K562 (cell line): Measurements from ENCODE around the gene FYB1. TPM values are rescaled to one million over a fixed set of nuclear protein-coding genes. Genes with fewer than 3 reads are reported as not detected.

Experiments used
- AFF1 ChIP-seq, 2 experiments: fragments of 450-650 bp; IDR thresholded peaks; 2 replicates each; pipeline ENCODE4 v1.6.1; 2018; ENCODE audit warnings: mild to moderate bottlenecking in 2 of 2, low read depth in 1 of 2; ENCODE audit not compliant: partially characterized antibody in 2 of 2
- ARID1B ChIP-seq: fragments of 450-650 bp; IDR thresholded peaks from 2 replicates; pipeline ENCODE4 v1.6.1; 2016; ENCODE audit warnings: antibody characterized with exemption, mild to moderate bottlenecking, inconsistent platforms
- CHD4 ChIP-seq: fragments of 200-600 bp; sonication (generic); IDR thresholded peaks from 3 replicates; pipeline ENCODE4 v1.6.1; 2012; ENCODE audit warnings: low read depth, mild to moderate bottlenecking, mixed read lengths, low read length, inconsistent platforms; ENCODE audit not compliant: insufficient read depth, insufficient replicate concordance, poor library complexity, severe bottlenecking
- ETV6 ChIP-seq, 3 experiments: fragments of 150-350 bp in 1 of 3; sonication (generic) in 1 of 3; formaldehyde crosslinking in 1 of 3; IDR thresholded peaks; 2 replicates each; pipeline versions ENCODE4 v1.6.1 to v1.8.0; 2014 to 2022; ENCODE audit warnings: borderline replicate concordance in 2 of 3, low read depth in 2 of 3, antibody characterized with exemption in 1 of 3, low read length in 1 of 3, mild to moderate bottlenecking in 1 of 3, missing genetic modification reagents in 1 of 3
- MECOM ChIP-seq: fragments of 250-450 bp; sonication (Bioruptor Pico); IDR thresholded peaks from 2 replicates; pipeline ENCODE4 v1.8.0; 2022; ENCODE audit warnings: inconsistent platforms
- NCOA4 ChIP-seq: fragments of 450-650 bp; IDR thresholded peaks from 2 replicates; pipeline ENCODE4 v1.6.1; 2018; ENCODE audit warnings: mild to moderate bottlenecking; ENCODE audit not compliant: partially characterized antibody
- PURB ChIP-seq: sonication (generic); formaldehyde crosslinking; IDR thresholded peaks from 2 replicates; pipeline ENCODE4 v1.9.0; 2021; ENCODE audit warnings: low read depth, mild to moderate bottlenecking, missing genetic modification reagents
- RBBP5 ChIP-seq: fragments of 200-600 bp; sonication (generic); IDR thresholded peaks from 2 replicates; pipeline ENCODE4 v1.6.1; 2012; ENCODE audit warnings: borderline replicate concordance, mild to moderate bottlenecking, low read length, control low read depth, inconsistent platforms; ENCODE audit not compliant: insufficient read depth, poor library complexity, severe bottlenecking
- TEAD2 ChIP-seq: fragments of 450-650 bp; IDR thresholded peaks from 2 replicates; pipeline ENCODE4 v1.6.1; 2016; ENCODE audit warnings: missing genetic modification characterization, control low read depth, missing compliant biosample characterization
- ZBTB26 ChIP-seq: fragments of 450-650 bp; formaldehyde crosslinking; IDR thresholded peaks from 2 replicates; pipeline ENCODE4 v1.4.0; 2022; ENCODE audit warnings: missing genetic modification characterization
- ZBTB5 ChIP-seq: fragments of 450-650 bp; IDR thresholded peaks from 2 replicates; pipeline ENCODE4 v1.6.1; 2017; ENCODE audit warnings: antibody characterized with exemption
- ZNF232 ChIP-seq: sonication (generic); formaldehyde crosslinking; IDR thresholded peaks from 2 replicates; pipeline ENCODE4 v1.8.0; 2022; ENCODE audit warnings: mild to moderate bottlenecking, missing genetic modification reagents
- ZNF449 ChIP-seq: fragments of 250-450 bp; sonication (Bioruptor Pico); IDR thresholded peaks from 2 replicates; pipeline ENCODE4 v1.8.0; 2022; ENCODE audit warnings: moderate library complexity, mild to moderate bottlenecking, inconsistent platforms
- ZNF589 ChIP-seq: fragments of 200-800 bp; sonication (Bioruptor generic); IDR thresholded peaks from 2 replicates; pipeline ENCODE4 v1.6.1; 2016; ENCODE audit warnings: low read depth, missing genetic modification characterization, missing compliant biosample characterization
- ZNF655 ChIP-seq: fragments of 250-450 bp; sonication (Bioruptor Pico); IDR thresholded peaks from 2 replicates; pipeline ENCODE4 v1.5.0; 2021
- ZNF764 ChIP-seq: fragments of 250-450 bp; sonication (Bioruptor Pico); IDR thresholded peaks from 2 replicates; pipeline ENCODE4 v1.4.0; 2020; ENCODE audit warnings: low read depth, mild to moderate bottlenecking, moderate library complexity
- polyA plus RNA-seq, 8 experiments: library from polyadenylated mRNA; depleted of rRNA in 4 of 8; stranded (reverse) in 5 of 8; unstranded in 3 of 8; fragments of >200 nt; fragmentation: Nextera tagmentation in 2 of 8; fragmentation: Illumina TruSeq in 1 of 8; extraction: Ambion mirVana in 2 of 8; extraction: Trizol in 1 of 8; gene quantifications; 2 replicates each; pipeline versions ENCODE4 v1.2.1 to v1.2.3, GENCODE V29; 2011 to 2014; ENCODE audit warnings: inconsistent platforms in 1 of 8, missing spikeins in 1 of 8
- total RNA-seq, 7 experiments: library from RNA; depleted of rRNA in 6 of 7; stranded (reverse); fragments of >200 nt in 6 of 7; fragmentation: Illumina TruSeq in 2 of 7; extraction: Trizol in 2 of 7; gene quantifications; 2 replicates each; pipeline versions ENCODE4 v1.2.1 to v1.2.3, GENCODE V29; 2011 to 2021; ENCODE audit warnings: low replicate concordance in 1 of 7

Gene FYB1
- total and polyA plus RNA-seq, 9 of the 15 experiments (the other 6 are each of a cell fraction or from before 2014, with no cell fraction given) = 4.7 to 31.5 (median 9.7) TPM

GRCh38 chr5:39201160-39201780 is 18.1 kb downstream of the FYB1 start (continued):
- no peak for TF ChIP-seq ZBTB5
- TF ChIP-seq TEAD2 (tag) = peak; percentile 26; the same call in 1 of the 2 replicates
- TF ChIP-seq ZNF589 = peak; percentile 45; the same call in 1 of the 2 replicates
- no peak for TF ChIP-seq ZNF232 (CRISPR knock-in tag)
- no peak for TF ChIP-seq ZNF449 (CRISPR knock-in tag)
- TF ChIP-seq NCOA4 = no peak
- no peak for TF ChIP-seq ZBTB26 (CRISPR knock-in tag)
- TF ChIP-seq PURB = no peak
- TF ChIP-seq ZNF655 (CRISPR knock-in tag) = no peak
- no peak for TF ChIP-seq ARID1B
- TF ChIP-seq MECOM (CRISPR knock-in tag) = no peak
- no peak for TF ChIP-seq RBBP5
- TF ChIP-seq AFF1 (IDR thresholded peaks at IDR 0.05; ENCODE audit: low read depth in 1 of 2, partially characterized antibody in 2 of 2) = peak in 1 of 2 experiments; percentile 55
- TF ChIP-seq ZNF764 = no peak
- TF ChIP-seq CHD4 = no peak
- TF ChIP-seq ETV6 (IDR thresholded peaks at IDR 0.05; ENCODE audit: borderline replicate concordance in 1 of 2, low read depth in 2 of 2, low read length in 1 of 2) = no peak
- no peak for TF ChIP-seq ETV6 (CRISPR knock-in tag; IDR thresholded peaks at IDR 0.05; ENCODE audit: borderline replicate concordance)
